Kidney (tissue), 14 donors: Measurements from ENCODE around the gene PLCB4. TPM values are rescaled to one million over a fixed set of nuclear protein-coding genes. Genes with fewer than 3 reads are reported as not detected.

Experiments used
- DNase-seq, 5 donors: peaks; one replicate each; pipeline ENCODE4 v3.0.0-alpha.2; 2013 to 2020
- FAIRE-seq: peaks from 2 replicates; lab custom pipeline; 2012; peaks lifted over from hg19 to GRCh38; lab: Jason Lieb, UNC
- H3K27ac ChIP-seq, 2 donors: one replicate each; pipeline ENCODE4 v1.7.0; 2013; ENCODE audit warnings: low read depth in 2 of 2, low read length in 2 of 2, inconsistent platforms in 1 of 2
- H3K27me3 ChIP-seq: one replicate; pipeline ENCODE4 v1.7.1; 2013; ENCODE audit warnings: low read length, inconsistent platforms; ENCODE audit not compliant: control insufficient read depth, insufficient read depth
- H3K36me3 ChIP-seq, 3 donors: one replicate each; pipeline versions ENCODE4 v1.7.0 to v1.7.1; 2013; ENCODE audit warnings: low read length in 3 of 3, control low read depth in 1 of 3, inconsistent platforms in 1 of 3; ENCODE audit not compliant: insufficient read depth in 3 of 3, control insufficient read depth in 2 of 3
- H3K4me1 ChIP-seq, 3 donors: one replicate each; pipeline versions ENCODE4 v1.7.0 to v1.7.1; 2013; ENCODE audit warnings: low read length in 3 of 3, inconsistent platforms in 1 of 3, low read depth in 1 of 3; ENCODE audit not compliant: control insufficient read depth in 2 of 3, insufficient read depth in 2 of 3
- H3K4me3 ChIP-seq, 3 donors: one replicate each; pipeline versions ENCODE4 v1.7.0 to v1.8.1; 2013; ENCODE audit warnings: low read length in 3 of 3, control low read depth in 1 of 3, inconsistent platforms in 1 of 3
- H3K9ac ChIP-seq, 3 donors: one replicate each; pipeline versions ENCODE4 v1.7.0 to v1.7.1; 2013; ENCODE audit warnings: low read length in 3 of 3, control low read depth in 1 of 3, inconsistent platforms in 1 of 3
- H3K9me3 ChIP-seq, 3 donors: one replicate each; pipeline versions ENCODE4 v1.7.0 to v1.7.1; 2013; ENCODE audit warnings: low read length in 3 of 3, control low read depth in 1 of 3, inconsistent platforms in 1 of 3; ENCODE audit not compliant: control insufficient read depth in 2 of 3, insufficient read depth in 1 of 3
- CTCF ChIP-seq: IDR thresholded peaks from 3 replicates; pipeline ENCODE4 v1.5.1; 2012; ENCODE audit warnings: mild to moderate bottlenecking, moderate library complexity, borderline replicate concordance; ENCODE audit not compliant: insufficient read depth; ENCODE audit errors: extremely low read depth
- intact Hi-C: fragments of 100-400 bp; cut with DNase I; formaldehyde crosslinking; loops from one replicate; pipeline ENCODE4 v1.11.1; 2022
- polyA plus RNA-seq: library from polyadenylated mRNA; stranded (reverse); fragments of 350-450 nt; fragmentation: Illumina TruSeq; extraction: RNeasy Lipid Tissue Mini Kit (QIAGEN cat#74804); gene quantifications from one replicate; pipeline ENCODE4 v1.2.3, GENCODE V29; 2014; ENCODE audit warnings: low read depth, low replicate concordance; ENCODE audit not compliant: insufficient read depth
- total RNA-seq: library from RNA; stranded (reverse); fragmentation: NEBNext Ultra II Directional; extraction: Animal tissue kit (Norgen Biotek cat#: 25700); gene quantifications from one replicate; pipeline ENCODE4 v1.2.1, GENCODE V29; 2021
- donor health status: control.
- donor health status: control.
- donor health status: control.
- donor health status: control.
- donor health status: control.
- donor health status: DM: yes; HTN: yes; CAD: no.
- donor health status: Normal renal cell carcinoma (clear cell type).

The PLCB4 gene
- total and polyA plus RNA-seq, 2 donors from 2014 or later = 2.8 to 17.7 TPM

DNA sequence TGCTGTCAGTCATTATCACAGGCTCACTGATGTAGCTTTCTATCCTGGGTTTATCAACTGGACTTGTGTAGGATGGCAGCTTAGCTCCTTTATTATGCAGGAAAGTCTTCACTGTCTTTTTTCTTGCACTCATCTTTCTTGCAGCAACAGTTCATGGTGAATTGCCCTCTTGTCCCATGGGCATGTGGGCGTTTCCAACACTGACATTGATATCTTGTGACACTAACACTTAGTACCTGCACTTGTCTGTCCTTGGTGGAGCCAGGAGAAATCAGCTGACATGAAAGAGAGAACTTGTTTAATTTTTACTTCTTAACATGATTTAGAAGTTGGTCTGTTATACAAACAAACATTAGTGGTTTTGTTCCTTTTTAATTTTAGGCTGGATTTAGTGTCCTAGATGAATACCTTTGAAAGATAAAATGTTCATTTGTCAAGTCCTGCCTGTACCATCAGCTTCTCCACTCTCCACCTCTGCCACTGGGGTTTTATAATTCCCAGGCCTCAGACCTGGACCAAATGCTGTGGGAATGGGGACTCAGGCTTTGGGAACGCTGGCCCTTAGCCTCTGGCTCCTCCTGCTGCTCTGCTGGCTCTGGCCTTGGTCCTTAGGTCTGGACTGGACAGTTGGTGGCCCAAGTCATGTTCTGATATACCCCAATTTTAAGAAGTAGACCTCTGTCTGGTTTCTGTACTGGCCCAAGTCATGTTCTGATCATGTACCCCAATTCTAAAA is 284.5 kb downstream of the PLCB4 start:
- Histone ChIP-seq H3K4me1 (peaks cover 0 to 8% (median 0%) of the 10 kb centered on the region in 3 donors), H3K9me3 (no peaks in the 10 kb centered on the region), H3K36me3 (no peaks in the 10 kb centered on the region), H3K27me3 (no peaks in the 10 kb centered on the region), H3K9ac (no peak overlapping the region), H3K27ac (no peak overlapping the region), H3K4me3 (no peak overlapping the region)
- TF ChIP-seq CTCF = no peak
- intact Hi-C loops = no loop called here
- DNase-seq (no peak), FAIRE-seq (no peak)

GRCh38 chr20:9353916-9354276 is 285.0 kb downstream of the PLCB4 start:
- H3K4me1 ChIP-seq = peaks cover 0 to 4% (median 0%) of the 10 kb centered on the region in 3 donors
- FAIRE-seq = no peak
- no peak overlapping the region for H3K9ac ChIP-seq
- no peak for DNase-seq
- no peaks in the 10 kb centered on the region for H3K27me3 ChIP-seq
- intact Hi-C loops = no loop called here
- H3K9me3 ChIP-seq = no peaks in the 10 kb centered on the region
- H3K36me3 ChIP-seq = no peaks in the 10 kb centered on the region
- no peak overlapping the region for H3K27ac ChIP-seq
- H3K4me3 ChIP-seq = no peak overlapping the region
- no peak for TF ChIP-seq CTCF

DNA sequence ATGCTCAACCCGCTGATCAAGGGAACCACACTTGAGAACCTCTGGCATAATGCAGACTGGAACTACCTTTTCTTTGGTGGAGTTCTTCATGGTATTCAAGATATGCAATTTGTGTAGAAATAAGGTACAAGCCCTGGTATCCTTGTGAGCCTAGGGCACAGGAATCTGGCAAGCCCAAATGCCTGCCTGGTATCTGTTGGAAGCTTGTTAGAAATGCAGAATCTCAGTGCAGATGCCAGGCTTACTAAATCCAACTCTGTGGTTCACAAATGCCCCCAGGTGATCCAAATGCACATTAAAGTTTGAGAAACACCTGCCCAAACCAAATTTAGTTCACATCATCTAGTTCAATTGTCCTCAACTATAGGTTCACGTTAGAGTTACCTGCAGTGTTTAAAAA is 285.7 kb downstream of the PLCB4 start:
- H3K27ac ChIP-seq = no peak overlapping the region
- no peak for TF ChIP-seq CTCF
- intact Hi-C loops = no loop called here
- H3K4me3 ChIP-seq = no peak overlapping the region
- H3K9me3 ChIP-seq = no peaks in the 10 kb centered on the region
- no peaks in the 10 kb centered on the region for H3K36me3 ChIP-seq
- H3K9ac ChIP-seq = no peak overlapping the region
- DNase-seq = no peak
- peaks cover 0 to 2% (median 0%) of the 10 kb centered on the region in 3 donors for H3K4me1 ChIP-seq
- FAIRE-seq = no peak
- no peaks in the 10 kb centered on the region for H3K27me3 ChIP-seq

DNA sequence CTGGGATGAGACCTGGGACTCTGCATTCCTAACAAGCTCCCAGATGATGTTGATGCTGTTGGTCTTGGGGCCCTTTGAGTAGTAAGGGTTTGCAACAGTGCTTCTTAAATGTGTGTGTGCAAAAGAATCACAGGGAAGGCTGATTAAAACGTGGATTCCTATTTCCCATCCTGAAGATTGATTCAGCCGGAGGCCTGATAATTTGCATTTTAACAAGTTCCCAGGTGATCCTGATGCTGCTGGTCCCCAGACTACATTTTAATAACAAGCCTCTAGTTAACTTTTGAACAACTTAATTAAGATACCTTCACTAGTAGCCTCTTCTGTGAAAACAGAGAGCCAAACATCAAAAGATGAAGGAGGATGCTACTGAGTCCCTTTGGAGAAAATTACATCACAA is 289.1 kb downstream of the PLCB4 start:
- Histone ChIP-seq H3K9me3 (no peaks in the 10 kb centered on the region), H3K27me3 (no peaks in the 10 kb centered on the region), H3K9ac (no peak overlapping the region), H3K4me3 (no peak overlapping the region), H3K27ac (no peak overlapping the region), H3K4me1 (peaks cover 0 to 3% (median 0%) of the 10 kb centered on the region in 3 donors), H3K36me3 (no peaks in the 10 kb centered on the region)
- intact Hi-C loops = no loop called here
- FAIRE-seq = no peak
- no peak for TF ChIP-seq CTCF
- DNase-seq = no peak
